B cell (primary cell): ENCODE data around the gene SEPTIN11. TPM values are rescaled to one million over a fixed set of nuclear protein-coding genes. Genes with fewer than 3 reads are reported as not detected.

Experiments
- ATAC-seq: fragments of 200-7000 bp; cut with Tn5 transposase; one replicate; pipeline ENCODE4 v1.10.0; 2021; ENCODE audit warnings: low read depth, mild to moderate bottlenecking, moderate number of reproducible peaks, moderate library complexity
- CTCF ChIA-PET: fragments of 350-600 bp; sonication (Branson Sonifier 250); formaldehyde crosslinking; loops from one replicate; lab custom pipeline; 2021; ENCODE audit warnings: antibody characterized with exemption, inconsistent platforms; lab: Charles Lee
- POLR2A ChIA-PET: fragments of 350-600 bp; sonication (Branson Sonifier 250); formaldehyde crosslinking; loops from one replicate; lab custom pipeline; 2021; ENCODE audit warnings: antibody characterized with exemption; lab: Charles Lee
- DNase-seq: peaks from one replicate; pipeline ENCODE4 v3.0.0; 2013
- H2AFZ ChIP-seq: 2 replicates; pipeline ENCODE4 v1.6.1; 2012; ENCODE audit warnings: mild to moderate bottlenecking, low read depth, low read length; ENCODE audit not compliant: insufficient read depth, poor library complexity, severe bottlenecking
- H3K27ac ChIP-seq, 2 donors: 1 replicate in 1 of 2; 2 replicates in 1 of 2; pipeline ENCODE4 v1.5.1; 2012 to 2013; ENCODE audit warnings: low read length in 2 of 2, mild to moderate bottlenecking in 2 of 2, moderate library complexity in 1 of 2
- H3K27me3 ChIP-seq, 4 experiments: fragments of 200-600 bp in 1 of 4; sonication (generic) in 1 of 4; replicated peaks in 1 of 4; 1 replicate in 2 of 4; 2 replicates in 2 of 4; pipeline versions ENCODE4 v1.6.1 to v1.7.0; 2013 to 2016; ENCODE audit warnings: low read length in 3 of 4, mild to moderate bottlenecking in 2 of 4, mixed read lengths in 1 of 4, moderate library complexity in 1 of 4; ENCODE audit not compliant: insufficient read depth in 4 of 4, control insufficient read depth in 3 of 4; ENCODE audit errors: control extremely low read depth in 1 of 4
- H3K36me3 ChIP-seq, 2 experiments: replicated peaks in 1 of 2; 1 replicate in 1 of 2; 2 replicates in 1 of 2; pipeline versions ENCODE4 v1.6.1 to v1.7.1; 2013; ENCODE audit warnings: low read length in 1 of 2; ENCODE audit not compliant: insufficient read depth in 2 of 2, control insufficient read depth in 1 of 2; ENCODE audit errors: control extremely low read depth in 1 of 2, extremely low read depth in 1 of 2
- H3K4me1 ChIP-seq, 2 donors: fragments of 200-600 bp in 1 of 2; sonication (generic) in 1 of 2; 1 replicate in 1 of 2; 2 replicates in 1 of 2; pipeline versions ENCODE4 v1.5.1 to v1.6.1; 2013 to 2017; ENCODE audit warnings: low read length in 2 of 2; ENCODE audit not compliant: control insufficient read depth in 2 of 2, insufficient read depth in 2 of 2
- H3K4me2 ChIP-seq: replicated peaks from 2 replicates; pipeline ENCODE3; 2012; ENCODE audit warnings: mild to moderate bottlenecking, low read depth, low read length; ENCODE audit not compliant: poor library complexity, severe bottlenecking
- H3K4me3 ChIP-seq, 5 experiments: fragments of 200-600 bp in 1 of 5; sonication (generic) in 1 of 5; 1 replicate in 3 of 5; 2 replicates in 2 of 5; pipeline versions ENCODE4 v1.5.1 to v1.7.0; 2011 to 2016; ENCODE audit warnings: low read length in 4 of 5, mild to moderate bottlenecking in 4 of 5, low read depth in 2 of 5, control low read depth in 1 of 5, moderate library complexity in 1 of 5; ENCODE audit not compliant: insufficient read depth in 1 of 5; ENCODE audit errors: control extremely low read depth in 1 of 5, extremely low read depth in 1 of 5
- H3K79me2 ChIP-seq: fragments of 200-600 bp; sonication (generic); one replicate; pipeline ENCODE4 v1.6.0; 2016; ENCODE audit warnings: low read length; ENCODE audit not compliant: control insufficient read depth, insufficient read depth
- H3K9ac ChIP-seq: fragments of 200-600 bp; sonication (generic); 2 replicates; pipeline ENCODE4 v1.6.1; 2017; ENCODE audit warnings: mild to moderate bottlenecking, low read length, moderate library complexity
- H3K9me3 ChIP-seq, 3 donors: one replicate each; pipeline versions ENCODE4 v1.6.1 to v1.7.1; 2013; ENCODE audit warnings: low read length in 2 of 3; ENCODE audit not compliant: control insufficient read depth in 2 of 3, insufficient read depth in 1 of 3; ENCODE audit errors: control extremely low read depth in 1 of 3
- H4K20me1 ChIP-seq: 2 replicates; pipeline ENCODE4 v1.6.0; 2012; ENCODE audit warnings: mild to moderate bottlenecking, low read length; ENCODE audit not compliant: insufficient read depth, control insufficient read depth, poor library complexity, severe bottlenecking
- H3K27ac Mint-ChIP-seq: one replicate; pipeline ENCODE4 v1.8.0; 2021; ENCODE audit warnings: mixed read lengths
- H3K27me3 Mint-ChIP-seq: one replicate; pipeline ENCODE4 v1.8.0; 2021; ENCODE audit warnings: mixed read lengths
- H3K4me1 Mint-ChIP-seq: one replicate; pipeline ENCODE4 v1.8.0; 2021; ENCODE audit warnings: mixed read lengths
- H3K4me3 Mint-ChIP-seq: one replicate; pipeline ENCODE4 v1.8.0; 2021; ENCODE audit warnings: mixed read lengths
- H3K9me3 Mint-ChIP-seq: one replicate; pipeline ENCODE4 v1.8.0; 2022; ENCODE audit warnings: mixed read lengths; ENCODE audit not compliant: insufficient read depth
- EZH2 ChIP-seq: IDR thresholded peaks from 2 replicates; pipeline ENCODE4 v1.6.1; 2012; ENCODE audit warnings: borderline replicate concordance, low read depth, mild to moderate bottlenecking, moderate library complexity, low read length; ENCODE audit not compliant: insufficient read depth, poor library complexity, severe bottlenecking
- WGBS: methylation state at CpG from one replicate; pipeline ENCODE4 v1.1.5; 2013; ENCODE audit warnings: missing lambda C conversion rate; ENCODE audit not compliant: insufficient coverage; 5-methylcytosine and 5-hydroxymethylcytosine counted together
- intact Hi-C: fragments of 100-400 bp; cut with micrococcal nuclease; formaldehyde crosslinking; loops from one replicate; pipeline ENCODE4 v1.10.0; 2022
- polyA plus RNA-seq: library from polyadenylated mRNA; depleted of rRNA; stranded (reverse); fragments of >200 nt; gene quantifications from 2 replicates; pipeline ENCODE4 v1.2.3, GENCODE V29; 2012
- total RNA-seq, 2 donors: library from RNA; stranded (reverse); fragments of 120-200 nt in 1 of 2; gene quantifications; 1 replicate in 1 of 2; 2 replicates in 1 of 2; pipeline versions ENCODE4 v1.2.3 to v1.2.4, GENCODE V29; 2013 to 2022
- TF ChIP-seq, protein P1 (sequence below): fragments of 200-600 bp; IDR thresholded peaks from one replicate; pipeline ENCODE4 v1.8.0; 2022; ENCODE audit warnings: antibody characterized with exemption, mild to moderate bottlenecking

SEPTIN11 gene
- total and polyA plus RNA-seq, 2 donors (not counting 1 experiment from before 2014, with no cell fraction given): 3.5 to 22.7 TPM

DNA sequence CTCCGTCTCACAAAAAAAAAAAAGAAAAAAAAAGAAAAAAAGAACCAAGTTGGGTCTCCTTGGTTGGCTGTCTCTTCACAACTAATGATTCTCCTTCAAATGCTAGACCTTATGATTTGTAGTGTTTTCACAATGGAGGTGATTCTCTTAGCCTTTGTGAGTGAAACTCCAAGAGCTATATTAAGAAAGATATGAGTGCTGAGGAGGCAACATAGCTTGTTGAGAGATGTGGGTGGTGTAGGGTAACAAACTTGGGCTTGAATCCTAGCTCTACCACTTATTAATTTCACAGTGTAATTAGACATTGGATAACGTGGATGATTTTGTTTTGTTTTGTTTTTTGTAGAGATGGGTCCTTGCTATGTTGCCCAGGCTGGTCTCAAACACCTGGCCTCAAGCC, 10.4 kb upstream of the SEPTIN11 start:
- H3K79me2 ChIP-seq: no peaks in the 10 kb centered on the region
- H3K9me3 ChIP-seq: peaks cover 2 to 3% (median 2%) of the 10 kb centered on the region in 3 donors
- peaks cover 0 to 4% (median 0%) of the 10 kb centered on the region in 4 experiments for H3K27me3 ChIP-seq
- ATAC-seq: no peak
- H4K20me1 ChIP-seq: no peaks in the 10 kb centered on the region
- no peak for DNase-seq
- no peak overlapping the region for H3K4me3 ChIP-seq
- H3K36me3 ChIP-seq: no peaks in the 10 kb centered on the region
- Mint-ChIP-seq H3K4me1 (no peaks in the 10 kb centered on the region), H3K27ac (no peak overlapping the region), H3K9me3 (peaks cover 5% of the 10 kb centered on the region), H3K27me3 (peaks cover 12% of the 10 kb centered on the region), H3K4me3 (no peak overlapping the region)
- H3K27ac ChIP-seq: no peak overlapping the region
- no peaks in the 10 kb centered on the region for H3K4me1 ChIP-seq
- no peak overlapping the region for H2AFZ ChIP-seq
- ChIA-PET CTCF (interaction anchor here (0.6 kb wide), 1 partner anchor 29 kb away, joined by 3 read pairs; no protein-coding TSS in a partner anchor), POLR2A (no interaction called here)
- TF ChIP-seq, protein P1, sequence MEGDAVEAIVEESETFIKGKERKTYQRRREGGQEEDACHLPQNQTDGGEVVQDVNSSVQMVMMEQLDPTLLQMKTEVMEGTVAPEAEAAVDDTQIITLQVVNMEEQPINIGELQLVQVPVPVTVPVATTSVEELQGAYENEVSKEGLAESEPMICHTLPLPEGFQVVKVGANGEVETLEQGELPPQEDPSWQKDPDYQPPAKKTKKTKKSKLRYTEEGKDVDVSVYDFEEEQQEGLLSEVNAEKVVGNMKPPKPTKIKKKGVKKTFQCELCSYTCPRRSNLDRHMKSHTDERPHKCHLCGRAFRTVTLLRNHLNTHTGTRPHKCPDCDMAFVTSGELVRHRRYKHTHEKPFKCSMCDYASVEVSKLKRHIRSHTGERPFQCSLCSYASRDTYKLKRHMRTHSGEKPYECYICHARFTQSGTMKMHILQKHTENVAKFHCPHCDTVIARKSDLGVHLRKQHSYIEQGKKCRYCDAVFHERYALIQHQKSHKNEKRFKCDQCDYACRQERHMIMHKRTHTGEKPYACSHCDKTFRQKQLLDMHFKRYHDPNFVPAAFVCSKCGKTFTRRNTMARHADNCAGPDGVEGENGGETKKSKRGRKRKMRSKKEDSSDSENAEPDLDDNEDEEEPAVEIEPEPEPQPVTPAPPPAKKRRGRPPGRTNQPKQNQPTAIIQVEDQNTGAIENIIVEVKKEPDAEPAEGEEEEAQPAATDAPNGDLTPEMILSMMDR: no peak
- TF ChIP-seq EZH2: no peak
- intact Hi-C loops: no loop called here
- no peak overlapping the region for H3K4me2 ChIP-seq
- WGBS: no CpG with 5 or more reads among the region's 2 CpGs
- no peak overlapping the region for H3K9ac ChIP-seq

DNA sequence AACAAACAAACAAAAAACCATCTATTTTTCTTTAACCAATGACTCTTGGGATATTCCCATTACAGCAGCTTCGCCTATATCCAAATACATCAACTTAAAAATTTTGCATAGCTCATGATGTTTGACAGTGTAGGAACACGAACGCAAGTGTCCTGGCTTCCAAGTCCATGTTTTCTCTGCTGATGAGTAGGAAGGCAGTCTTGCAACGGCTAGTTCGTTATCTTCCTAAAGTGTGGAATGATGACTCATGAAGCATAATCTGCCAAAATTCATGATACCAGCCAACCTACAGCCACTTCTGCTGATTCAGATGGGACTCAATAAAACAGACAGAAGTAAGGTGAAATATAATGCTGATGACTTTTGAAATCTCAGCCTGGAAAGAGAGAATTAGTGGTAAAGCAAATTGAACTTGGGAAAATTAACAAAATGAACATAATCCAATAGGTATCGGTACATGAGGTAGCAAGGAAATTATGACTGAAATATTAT, 6.4 kb upstream of the SEPTIN11 start:
- Histone ChIP-seq H4K20me1 (no peaks in the 10 kb centered on the region), H3K4me1 (no peaks in the 10 kb centered on the region), H3K27ac (no peak overlapping the region), H3K4me2 (no peak overlapping the region), H3K4me3 (no peak overlapping the region), H3K27me3 (no peaks in the 10 kb centered on the region), H3K9ac (no peak overlapping the region), H3K36me3 (no peaks in the 10 kb centered on the region), H3K9me3 (peaks cover 0 to 3% (median 2%) of the 10 kb centered on the region in 3 donors), H3K79me2 (no peaks in the 10 kb centered on the region), H2AFZ (no peak overlapping the region)
- ATAC-seq: no peak
- intact Hi-C loops: no loop called here
- H3K4me1 Mint-ChIP-seq: no peaks in the 10 kb centered on the region
- DNase-seq: no peak
- WGBS: no CpG with 5 or more reads among the region's 6 CpGs
- H3K27ac Mint-ChIP-seq: no peak overlapping the region
- ChIA-PET POLR2A (no interaction called here), CTCF (no interaction called here)
- no peak overlapping the region for H3K4me3 Mint-ChIP-seq
- TF ChIP-seq, protein P1: no peak
- TF ChIP-seq EZH2: no peak
- no peaks in the 10 kb centered on the region for H3K27me3 Mint-ChIP-seq
- H3K9me3 Mint-ChIP-seq: no peaks in the 10 kb centered on the region
